Measurements from ENCODE around the gene RPN2.

The RPN2 gene

GRCh38 chr20:37243937-37244571 lies 64.9 kb downstream of the RPN2 start:
- DNase-seq: no peak

DNA sequence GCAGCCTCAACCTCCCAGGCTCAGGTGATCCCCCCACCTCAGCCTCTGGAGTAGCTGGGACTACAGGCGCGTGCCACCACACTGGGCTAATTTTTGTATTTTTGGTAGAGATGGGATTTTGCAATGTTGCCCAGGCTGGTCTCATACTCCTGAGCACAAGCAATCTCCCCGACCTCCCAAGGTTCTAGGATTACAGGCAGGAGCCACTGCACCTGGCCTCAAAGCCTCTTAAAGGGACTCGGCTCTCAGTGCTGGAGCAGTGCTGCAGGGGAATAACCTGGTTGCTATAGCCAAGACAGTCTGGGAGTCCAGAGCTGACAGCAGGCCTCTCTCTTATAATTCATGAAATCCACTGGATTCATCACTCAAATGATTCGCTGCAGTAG lies 65.4 kb downstream of the RPN2 start:
- DNase-seq: no peak

DNA sequence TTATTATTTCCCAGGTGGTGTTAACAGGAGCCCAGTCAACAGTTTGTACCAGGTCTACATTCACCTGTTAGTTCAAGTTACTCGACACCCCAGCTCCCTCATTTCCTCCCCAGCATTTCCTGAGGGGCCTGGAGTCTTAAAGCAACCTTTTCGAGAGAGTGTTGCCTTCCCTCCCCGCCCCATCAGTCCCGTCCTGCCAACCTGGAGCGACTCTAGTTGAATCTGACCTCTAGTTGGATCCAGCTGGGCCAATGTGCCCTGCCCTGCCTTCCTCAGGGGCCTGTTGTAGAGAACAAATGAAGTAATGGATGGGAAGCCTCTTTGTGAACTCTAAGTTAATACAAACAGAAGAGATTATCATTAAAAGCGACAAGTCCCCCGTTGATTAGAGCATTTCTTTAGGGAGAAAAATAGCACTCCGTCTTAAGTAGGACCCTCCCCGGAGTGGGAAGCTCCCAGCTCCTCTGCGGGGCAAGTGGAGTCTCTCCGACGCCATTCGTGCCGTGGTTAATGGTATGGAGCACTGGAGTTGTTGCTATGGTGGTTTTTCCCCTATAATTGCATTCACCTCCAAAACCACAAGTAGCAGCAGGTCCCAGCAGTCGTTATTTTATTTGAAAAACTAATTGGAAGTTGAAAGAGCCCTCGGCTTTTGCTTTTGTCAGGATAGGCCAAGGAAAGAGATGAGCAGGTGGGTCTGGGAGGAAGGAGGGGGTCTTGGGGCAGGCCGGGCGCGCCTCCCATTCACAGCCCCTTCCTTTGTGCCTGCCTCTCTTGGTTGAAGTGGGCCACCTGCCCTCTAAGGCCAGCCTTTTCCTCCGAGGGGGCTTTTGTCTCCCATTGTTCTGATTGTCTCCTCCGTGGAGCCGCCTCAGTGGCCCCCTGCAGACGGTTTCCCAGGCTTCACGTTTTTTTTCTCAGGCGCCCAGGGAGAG lies 66.4 kb downstream of the RPN2 start:
- DNase-seq: no peak

DNA sequence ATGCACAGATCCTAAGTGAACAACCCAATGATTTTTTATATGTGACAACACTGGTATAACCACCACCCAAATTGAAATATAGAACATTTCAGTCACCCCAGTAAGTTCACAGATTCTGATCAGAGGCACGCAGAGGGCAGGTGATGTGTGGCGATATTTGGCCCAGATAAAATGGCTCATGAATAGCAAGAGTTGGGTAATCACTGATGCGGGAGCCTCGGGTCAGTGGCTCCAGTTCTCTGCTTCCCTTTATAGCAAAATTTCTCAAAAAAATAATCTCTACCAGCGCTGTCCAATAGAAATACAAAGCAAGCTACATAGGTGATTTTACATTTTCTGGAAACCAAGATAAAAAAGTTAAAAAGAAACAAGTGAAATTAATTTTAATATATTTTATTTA lies 67.6 kb downstream of the RPN2 start:
- no peak for DNase-seq

DNA sequence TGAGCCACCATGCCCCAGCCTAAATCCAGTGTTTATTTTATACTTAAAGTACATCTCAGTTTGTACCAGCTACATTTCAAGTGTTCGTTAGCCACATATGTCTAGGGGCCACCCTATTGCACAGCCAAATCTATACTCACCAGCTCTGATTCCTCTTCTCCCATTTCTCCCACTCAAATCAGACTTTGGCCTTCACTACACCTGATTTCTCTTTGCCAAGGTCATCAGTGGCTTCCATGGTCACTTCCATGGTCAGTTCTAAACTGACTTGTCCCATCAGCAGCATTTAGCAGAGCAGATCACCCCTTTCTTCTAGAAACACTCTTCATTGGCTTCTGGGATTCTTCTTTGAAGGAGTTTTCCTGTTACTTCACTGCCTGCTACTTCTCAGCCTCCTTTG lies 68.4 kb downstream of the RPN2 start:
- no peak for DNase-seq

GRCh38 chr20:37249304-37249703 lies 70.2 kb downstream of the RPN2 start:
- no peak for DNase-seq

DNA sequence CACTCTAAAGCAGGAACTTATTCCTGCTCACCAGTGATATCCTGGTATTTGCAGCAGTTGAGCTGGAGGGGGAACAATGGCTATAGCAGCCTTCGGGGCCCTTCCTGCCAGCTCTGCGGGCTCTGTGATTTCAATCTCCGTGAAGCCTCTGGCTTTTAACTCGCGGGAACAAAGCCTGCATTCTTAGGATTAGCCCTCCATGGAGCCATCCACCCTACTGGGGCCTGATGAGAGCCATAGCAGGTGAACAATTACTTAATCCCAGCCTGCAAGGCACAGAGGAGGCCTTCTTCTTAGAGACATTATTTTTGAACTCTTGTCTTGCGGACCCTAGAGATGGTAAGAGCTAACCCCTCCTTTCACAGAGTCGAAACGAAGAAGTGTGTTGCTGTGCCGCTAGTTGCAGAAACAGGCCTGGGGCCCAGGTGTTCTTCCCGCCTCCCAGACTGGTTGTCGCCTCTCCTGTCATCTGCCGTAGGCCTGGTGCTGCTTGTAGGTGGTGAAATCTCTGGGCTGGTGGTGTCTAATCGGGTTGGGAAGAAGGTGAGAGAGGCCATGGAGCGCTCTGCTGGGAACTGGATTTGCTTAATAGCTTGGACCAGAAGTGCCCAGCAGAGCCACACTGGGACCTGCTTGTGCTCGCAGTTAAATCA lies 72.8 kb downstream of the RPN2 start:
- no peak for DNase-seq

DNA sequence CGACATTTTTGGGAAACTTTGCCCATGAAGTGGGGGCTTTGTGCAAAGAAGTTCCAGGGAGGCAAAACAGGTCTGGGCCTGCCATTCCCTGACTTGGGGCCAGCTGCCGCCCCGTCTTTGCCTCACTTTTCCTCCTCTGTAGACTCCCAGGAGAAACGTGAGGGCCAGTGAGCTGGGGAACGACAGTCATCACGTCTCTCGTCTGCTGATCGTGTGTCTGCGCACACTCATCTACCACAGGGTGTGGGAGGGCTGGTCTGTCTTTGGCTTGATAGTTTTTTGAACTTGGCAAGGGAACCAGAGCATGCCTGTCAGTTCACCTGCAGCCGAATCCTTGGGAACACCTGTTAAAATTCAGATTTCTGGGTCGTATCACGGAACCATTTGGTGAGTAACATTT lies 74.0 kb downstream of the RPN2 start:
- no peak for DNase-seq

DNA sequence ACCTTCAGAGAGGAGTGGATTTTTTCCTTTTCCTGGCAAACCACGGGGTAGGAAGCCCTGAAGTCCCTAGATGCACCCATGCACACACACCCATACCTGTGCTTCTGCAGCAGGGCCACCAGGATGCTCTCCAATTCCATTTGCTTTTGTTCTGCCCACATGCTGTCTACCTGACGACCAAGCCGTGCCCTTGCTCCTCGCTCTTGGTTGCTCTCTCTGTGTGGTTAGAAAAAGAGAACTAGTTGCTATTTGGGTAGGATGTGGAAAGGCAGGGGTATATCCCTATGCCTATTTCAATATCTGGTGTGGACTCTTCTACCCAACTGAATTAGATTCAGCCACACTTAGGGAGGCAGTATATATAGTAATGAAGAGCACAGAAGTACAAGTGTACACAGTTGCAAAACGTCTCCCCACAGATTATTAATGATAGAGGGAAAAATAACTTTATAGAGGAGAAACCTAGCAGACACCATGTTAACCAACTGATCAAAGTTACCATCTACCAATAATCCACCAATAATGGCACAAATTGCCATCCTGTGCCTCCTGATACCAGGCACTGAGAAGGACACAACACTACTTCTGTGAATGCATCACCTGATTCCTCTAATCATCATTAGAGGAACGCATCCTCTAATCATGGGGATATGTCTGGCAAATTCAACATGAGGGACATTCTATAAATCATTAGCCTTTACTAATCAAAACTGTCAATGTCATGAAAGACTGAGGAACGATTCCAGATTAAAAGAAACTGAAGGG lies 75.2 kb downstream of the RPN2 start:
- no peak for DNase-seq

GRCh38 chr20:37256286-37256685 lies 77.2 kb downstream of the RPN2 start:
- DNase-seq: no peak

DNA sequence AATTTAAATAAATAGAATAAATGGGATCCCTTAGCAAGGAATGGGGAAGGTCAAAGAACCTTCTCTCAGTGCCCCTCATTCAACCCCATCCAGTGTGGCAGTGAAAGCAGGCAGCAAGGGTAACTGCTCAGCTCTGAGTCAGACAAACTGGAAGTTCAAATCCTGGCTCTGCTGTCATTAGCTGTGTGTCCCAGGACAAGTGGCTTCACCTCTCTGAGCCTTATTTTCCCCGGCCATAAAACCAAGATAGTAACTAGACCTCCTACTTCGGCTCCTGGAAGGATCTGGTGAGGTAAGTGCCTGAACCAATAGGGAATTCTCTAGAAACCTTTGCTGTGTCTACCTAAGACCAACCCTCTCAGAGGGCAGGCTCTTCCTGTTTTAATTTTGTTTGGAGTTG lies 78.4 kb downstream of the RPN2 start:
- DNase-seq: no peak

GRCh38 chr20:37257988-37258387 lies 78.9 kb downstream of the RPN2 start:
- no peak for DNase-seq

DNA sequence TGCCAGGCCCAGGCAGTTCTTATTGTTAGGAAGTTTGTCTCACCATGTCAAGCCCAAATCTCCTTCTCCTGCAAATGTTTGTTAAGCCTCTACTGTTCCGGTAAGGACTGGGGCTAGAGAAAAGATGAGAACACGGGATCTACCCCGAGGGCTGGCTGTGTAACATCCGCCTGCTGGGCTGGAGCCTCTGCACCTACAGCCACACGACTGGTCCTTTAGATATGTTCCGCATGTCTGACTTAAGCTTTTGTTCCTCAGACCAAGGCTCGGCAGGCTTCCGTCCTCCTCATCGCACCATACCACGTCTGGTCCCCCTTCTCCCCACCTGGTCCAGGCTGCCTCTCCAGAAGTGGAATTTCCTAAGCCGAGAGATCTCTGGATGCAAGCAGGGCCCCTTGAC lies 79.9 kb downstream of the RPN2 start:
- no peak for DNase-seq

DNA sequence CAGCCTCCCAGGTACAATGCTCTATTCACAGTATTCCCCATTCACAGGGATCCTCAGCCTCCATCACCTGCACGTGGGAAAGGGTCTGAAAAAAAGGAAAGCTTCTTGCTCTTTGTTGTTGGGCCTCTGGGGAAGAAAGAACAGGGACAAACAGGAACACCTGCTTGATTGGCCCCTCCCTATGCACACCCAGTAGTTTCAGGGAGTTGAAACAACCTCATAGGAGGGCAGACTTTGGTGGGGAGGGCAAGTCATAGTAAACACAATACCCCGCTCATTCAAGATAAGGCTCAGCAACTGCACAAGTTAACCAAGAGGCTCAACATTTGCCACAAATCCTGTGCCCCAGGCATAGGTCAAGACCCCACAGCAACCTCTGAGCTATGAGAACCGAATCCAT lies 80.7 kb downstream of the RPN2 start:
- DNase-seq: no peak

DNA sequence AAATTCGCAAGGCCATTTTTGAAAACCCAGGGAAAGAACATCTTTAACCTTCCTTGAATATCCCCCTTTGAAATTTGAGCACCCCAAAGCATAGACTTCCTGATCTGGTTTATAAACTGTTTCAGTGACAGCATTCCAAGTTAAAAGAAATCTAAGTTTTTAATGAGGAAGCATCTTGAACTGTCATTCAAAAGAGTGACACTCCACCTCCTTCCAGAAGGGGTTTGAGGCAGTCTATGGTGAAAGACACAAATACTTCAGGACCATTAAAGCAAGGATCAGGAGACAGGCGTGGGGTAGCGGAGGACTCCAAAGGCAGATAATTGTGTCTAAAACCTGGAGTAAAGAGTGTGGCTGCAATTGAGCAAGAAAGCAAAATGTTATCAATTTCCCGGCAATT lies 81.8 kb downstream of the RPN2 start:
- no peak for DNase-seq

DNA sequence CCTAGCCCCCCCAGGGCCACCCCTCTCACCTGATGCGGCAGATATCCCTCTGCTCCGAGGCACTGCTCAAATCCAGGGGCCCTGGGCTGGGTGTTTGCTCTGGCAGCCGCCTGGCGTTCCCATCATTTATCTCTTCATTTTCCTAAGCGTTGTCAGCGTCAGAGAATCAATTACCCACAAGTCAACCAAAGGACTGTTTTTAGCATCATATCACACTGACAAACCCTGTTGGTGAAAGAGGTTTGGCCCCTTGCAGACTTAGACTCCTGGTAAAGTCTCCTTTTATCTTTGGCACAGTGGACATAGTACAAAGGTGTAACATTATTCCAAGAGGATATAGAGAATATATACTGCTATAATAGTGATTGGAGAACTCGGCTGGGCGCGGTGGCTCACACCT lies 82.6 kb downstream of the RPN2 start, which contains the start of gene GHRH:
TSS of gene GHRH (minus strand) at position 101 of the 400 bp plus-strand sequence. CDS start 4,925 bp downstream, outside the sequence.
- DNase-seq: no peak

DNA sequence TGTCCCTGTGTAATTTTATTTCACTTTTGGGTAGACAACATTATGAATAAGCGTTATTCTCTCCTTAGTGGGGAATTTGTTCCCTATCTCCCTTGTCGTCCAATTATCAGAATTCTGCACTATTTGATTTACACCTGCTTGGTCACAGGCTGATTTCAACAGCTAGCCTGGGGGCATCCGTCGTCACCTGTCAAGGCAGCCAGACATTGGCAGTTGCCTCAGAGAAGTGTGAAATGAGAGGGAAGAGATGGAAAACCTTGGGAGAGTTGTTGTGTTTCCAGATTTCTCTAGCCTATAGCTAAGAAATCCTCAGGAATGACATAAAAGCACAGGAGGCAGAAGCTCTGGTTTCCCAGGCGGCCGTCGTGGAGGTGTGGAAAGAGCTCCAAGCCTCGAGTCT lies 83.4 kb downstream of the RPN2 start:
- DNase-seq: no peak

DNA sequence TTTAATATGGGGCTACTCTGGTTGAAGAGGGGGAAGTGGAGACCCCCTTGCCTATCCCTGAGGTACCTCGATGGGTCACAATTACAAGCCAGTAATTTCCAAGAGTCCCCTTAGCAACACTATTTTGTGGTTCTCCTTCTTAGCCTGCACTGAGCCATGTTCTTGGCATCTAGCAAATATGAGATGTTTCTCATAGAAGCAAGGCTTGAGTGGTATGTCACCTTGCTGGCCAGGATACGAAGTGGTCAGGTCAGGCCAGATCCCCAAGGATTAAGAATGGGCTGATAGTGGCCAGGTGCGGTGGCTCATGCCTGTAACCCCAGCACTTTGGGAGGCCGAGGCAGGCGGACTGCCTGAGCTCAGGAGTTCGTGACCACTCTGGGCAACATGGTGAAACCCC lies 84.6 kb downstream of the RPN2 start:
- no peak for DNase-seq

GRCh38 chr20:37265152-37265551 lies 86.0 kb downstream of the RPN2 start:
- DNase-seq: peak; percentile 1

DNA sequence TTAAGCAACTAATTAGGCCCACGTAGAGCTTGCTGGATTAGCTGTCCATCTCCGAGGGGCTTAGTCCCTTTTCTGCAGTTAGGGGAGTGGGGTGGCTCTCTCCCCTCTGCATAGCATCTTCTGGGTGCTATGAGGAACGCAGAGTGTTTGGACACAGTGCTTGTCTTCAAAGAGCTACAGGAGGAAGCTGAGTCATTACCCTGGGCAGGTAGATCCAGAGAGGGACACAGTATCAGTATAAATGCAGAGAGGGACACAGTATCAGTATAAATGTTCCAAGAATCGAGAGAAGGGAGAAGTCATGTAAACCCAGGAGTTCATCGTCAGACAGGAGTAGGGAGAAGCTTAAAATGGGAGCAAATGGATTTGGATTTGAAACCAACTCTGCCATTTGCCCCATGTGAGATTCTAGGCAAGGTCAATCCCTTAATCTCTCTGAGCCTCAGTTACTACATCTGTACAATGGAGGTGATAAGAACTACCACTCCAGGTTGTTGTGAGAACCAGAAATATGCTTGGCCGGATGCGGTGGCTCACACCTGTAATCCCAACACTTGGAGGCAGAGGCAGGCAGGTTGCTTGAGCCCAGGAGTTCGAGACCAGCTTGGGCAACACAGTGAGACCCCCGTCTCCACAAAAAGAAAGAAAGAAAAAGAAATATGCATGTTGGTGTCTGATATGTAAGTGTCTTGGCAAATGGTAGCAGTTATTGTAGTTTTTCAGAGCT lies 88.0 kb downstream of the RPN2 start:
- DNase-seq: no peak

DNA sequence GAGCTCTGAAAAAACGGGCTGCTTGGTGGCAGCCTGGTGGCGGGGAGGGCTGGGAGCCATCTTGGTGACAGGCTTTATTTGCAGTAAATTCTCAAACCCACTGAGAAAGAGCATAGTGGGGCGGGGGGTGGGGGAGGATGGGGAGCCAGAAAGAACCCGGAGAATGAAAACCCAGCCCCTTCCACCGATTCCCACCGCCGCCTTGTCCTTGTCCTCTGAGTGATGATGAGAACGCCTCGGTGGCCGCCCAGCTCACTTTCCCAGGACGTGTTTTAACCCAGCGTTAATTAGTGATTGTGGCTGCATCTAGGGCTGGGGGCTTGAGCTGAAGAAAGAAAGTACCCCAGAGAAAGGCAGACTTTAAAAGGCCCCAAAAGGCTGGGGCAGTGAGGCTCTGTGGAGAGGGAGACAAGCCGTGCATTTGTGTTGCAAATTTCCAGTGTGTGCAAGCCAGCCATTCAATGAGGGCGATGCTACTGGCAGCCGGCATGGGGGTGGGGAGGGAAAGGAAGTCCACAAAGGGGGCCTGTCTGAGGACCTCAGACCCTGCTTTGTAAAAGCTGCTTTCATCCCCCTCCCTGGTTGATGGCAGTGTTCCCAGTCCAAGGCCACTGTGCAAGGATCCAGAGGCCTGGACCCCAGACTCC lies 88.7 kb downstream of the RPN2 start:
- no peak for DNase-seq
